Cardiac fibroblast (primary cell): Measurements from ENCODE around the gene PDIA5.

Experiments used
- DNase-seq, 2 donors: peaks; one replicate each; pipeline versions ENCODE4 v3.0.0 to v3.0.0-alpha.2; 2010; ENCODE audit warnings: low read depth in 2 of 2
- H3K4me3 ChIP-seq, 2 donors: replicated peaks in 1 of 2; 1 replicate in 1 of 2; 2 replicates in 1 of 2; pipeline ENCODE4 v1.5.1; 2011; ENCODE audit warnings: low read depth in 2 of 2, low read length in 2 of 2, mild to moderate bottlenecking in 2 of 2, moderate library complexity in 1 of 2
- TF ChIP-seq, protein P1 (sequence below): IDR thresholded peaks from one replicate; pipeline ENCODE4 v1.5.1; 2011; ENCODE audit warnings: low read depth, mild to moderate bottlenecking, low read length, inconsistent platforms

PDIA5 gene

DNA sequence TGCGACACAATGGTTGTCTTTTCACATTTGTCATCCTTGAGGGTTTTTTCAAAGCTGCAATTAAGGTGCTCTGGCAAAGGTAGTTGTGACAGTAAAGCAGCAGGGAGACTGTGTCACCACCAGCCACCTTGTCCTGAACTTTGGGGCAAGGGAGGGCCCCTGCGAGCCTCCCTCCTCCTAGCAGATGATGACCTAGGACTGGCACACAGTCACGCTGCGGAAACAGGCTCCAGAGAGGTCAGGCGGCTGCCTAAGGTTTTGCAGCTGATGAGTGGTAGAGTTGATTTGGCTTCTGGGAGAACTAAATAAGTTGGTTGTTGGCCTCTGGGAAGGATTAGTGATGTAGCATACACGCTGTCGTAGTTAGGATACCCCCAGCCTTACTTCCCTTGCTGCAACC is 62.7 kb downstream of the PDIA5 start:
- TF ChIP-seq, protein P1, sequence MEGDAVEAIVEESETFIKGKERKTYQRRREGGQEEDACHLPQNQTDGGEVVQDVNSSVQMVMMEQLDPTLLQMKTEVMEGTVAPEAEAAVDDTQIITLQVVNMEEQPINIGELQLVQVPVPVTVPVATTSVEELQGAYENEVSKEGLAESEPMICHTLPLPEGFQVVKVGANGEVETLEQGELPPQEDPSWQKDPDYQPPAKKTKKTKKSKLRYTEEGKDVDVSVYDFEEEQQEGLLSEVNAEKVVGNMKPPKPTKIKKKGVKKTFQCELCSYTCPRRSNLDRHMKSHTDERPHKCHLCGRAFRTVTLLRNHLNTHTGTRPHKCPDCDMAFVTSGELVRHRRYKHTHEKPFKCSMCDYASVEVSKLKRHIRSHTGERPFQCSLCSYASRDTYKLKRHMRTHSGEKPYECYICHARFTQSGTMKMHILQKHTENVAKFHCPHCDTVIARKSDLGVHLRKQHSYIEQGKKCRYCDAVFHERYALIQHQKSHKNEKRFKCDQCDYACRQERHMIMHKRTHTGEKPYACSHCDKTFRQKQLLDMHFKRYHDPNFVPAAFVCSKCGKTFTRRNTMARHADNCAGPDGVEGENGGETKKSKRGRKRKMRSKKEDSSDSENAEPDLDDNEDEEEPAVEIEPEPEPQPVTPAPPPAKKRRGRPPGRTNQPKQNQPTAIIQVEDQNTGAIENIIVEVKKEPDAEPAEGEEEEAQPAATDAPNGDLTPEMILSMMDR = no peak
- no peak overlapping the region for H3K4me3 ChIP-seq
- no peak for DNase-seq

DNA sequence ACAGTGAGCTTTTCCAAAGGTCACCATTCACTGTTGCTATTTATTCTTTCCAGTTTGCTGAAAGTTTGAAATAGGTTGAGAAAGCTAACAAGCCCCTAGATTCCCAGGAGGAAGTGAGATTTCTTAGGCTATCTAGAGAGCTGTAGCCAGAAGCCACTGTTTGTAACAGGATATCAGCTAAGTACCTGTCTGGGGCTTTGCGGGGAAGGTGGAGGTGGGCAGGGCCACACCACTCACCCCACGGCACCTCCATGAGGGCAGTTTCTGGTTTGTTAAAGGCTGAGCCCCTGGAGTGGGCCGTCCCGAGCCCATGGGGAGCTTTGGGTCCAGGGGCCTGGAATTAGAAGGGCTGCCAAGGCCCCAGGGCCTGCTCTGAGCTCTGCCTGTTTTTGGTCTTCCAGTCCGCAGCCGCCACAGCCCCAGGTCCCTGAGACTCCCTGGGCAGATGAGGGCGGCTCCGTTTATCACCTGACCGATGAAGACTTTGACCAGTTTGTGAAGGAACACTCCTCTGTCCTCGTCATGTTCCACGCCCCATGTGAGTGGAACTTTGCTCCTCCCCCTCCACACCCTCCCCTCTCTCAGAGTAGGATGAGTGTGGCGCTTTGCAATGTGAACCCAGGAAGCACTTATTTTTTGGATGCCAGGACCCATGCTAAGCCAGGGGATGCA is 63.4 kb downstream of the PDIA5 start:
- H3K4me3 ChIP-seq = no peak overlapping the region
- no peak for DNase-seq
- TF ChIP-seq, protein P1 = no peak

DNA sequence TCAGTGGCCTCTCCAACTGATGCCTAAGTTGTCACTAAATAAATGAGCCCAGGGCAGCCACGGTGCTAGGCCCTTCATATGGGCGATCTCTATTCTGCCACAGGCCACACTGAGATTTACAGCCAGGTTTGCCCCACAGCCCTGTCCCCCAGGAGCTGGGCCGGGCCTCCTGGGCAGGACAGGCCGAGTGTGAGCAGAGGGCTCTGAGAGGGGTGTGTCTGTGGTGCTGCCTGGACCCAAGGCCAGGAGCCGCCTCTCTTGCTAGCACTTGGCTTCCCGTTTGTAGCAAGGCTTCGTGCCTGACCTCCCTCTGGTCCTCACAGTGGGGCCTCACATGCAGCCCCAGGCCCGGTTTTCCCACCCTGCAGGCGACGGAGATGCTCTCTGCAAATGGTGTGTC is 67.8 kb downstream of the PDIA5 start:
- TF ChIP-seq, protein P1 = no peak
- no peak overlapping the region for H3K4me3 ChIP-seq
- DNase-seq = no peak

DNA sequence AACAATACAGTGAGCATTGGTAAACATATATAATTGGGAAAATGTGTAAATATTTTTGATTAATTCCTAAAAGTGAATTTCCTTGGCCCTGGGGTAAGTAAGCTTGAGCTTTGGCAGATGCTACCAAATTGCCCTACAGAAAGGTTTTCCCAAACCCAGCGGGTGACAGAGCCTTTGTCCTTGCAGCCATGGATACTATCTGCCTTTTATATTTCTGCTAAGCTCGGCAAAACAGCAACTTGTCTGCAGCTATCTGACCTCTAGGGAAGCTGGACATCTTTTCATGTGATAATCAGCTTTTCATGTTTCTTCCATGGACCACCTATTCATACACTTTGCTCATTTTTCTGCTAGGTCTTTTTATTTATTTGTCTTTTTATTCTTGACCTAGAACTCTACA is 70.2 kb downstream of the PDIA5 start:
- DNase-seq = no peak
- H3K4me3 ChIP-seq = no peak overlapping the region
- TF ChIP-seq, protein P1 = no peak

DNA sequence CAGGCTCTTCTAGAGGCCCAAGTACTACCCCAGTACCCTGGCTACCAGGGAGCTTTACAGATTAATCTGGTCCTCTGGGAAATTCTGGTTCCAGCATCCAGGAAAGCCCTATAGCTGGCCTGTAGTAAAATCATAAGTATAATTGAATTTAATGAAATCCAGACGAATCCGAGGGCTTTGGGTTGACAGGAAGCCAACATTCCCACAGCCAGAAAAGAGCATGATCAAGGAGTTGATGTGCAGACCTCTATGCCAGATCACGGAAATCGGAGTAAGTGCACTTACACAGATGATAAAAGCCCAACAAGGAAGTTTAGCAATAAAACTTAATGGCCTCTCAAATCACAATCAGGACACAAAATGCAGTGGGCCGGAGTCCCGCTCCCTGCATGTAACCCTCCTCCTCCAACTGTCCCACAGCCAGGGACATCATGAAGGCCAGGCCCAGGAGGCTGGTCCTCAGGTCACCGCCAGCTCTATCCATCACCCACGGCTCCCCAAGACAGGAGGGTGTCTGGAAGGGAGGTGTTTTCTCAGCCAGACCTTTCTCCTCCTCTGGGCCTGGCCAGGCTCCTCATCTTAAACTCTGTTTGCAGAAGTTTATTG is 72.1 kb downstream of the PDIA5 start:
- TF ChIP-seq, protein P1 = no peak
- peak in 1 of 2 donors; percentile 44 for DNase-seq
- H3K4me3 ChIP-seq = no peak overlapping the region

DNA sequence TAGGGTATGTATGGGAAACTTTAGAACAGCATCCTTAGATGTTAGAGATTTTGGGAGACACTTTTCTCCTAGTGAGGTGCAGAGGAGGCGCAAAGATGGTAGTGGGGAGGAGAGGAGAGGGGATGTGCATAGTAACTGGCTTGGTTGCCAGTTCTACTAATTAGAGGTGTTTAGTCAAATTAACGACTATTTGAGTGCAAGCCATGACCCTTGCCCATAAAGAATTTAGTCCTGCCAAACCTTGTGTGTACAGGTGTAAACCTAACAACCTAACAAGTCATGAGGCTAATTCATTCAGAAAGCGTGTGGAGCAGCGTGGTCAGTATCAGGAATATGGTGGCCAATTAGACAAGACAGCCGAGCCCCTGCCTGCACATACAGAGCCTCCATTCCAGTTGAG is 72.7 kb downstream of the PDIA5 start:
- H3K4me3 ChIP-seq = no peak overlapping the region
- TF ChIP-seq, protein P1 = no peak

DNA sequence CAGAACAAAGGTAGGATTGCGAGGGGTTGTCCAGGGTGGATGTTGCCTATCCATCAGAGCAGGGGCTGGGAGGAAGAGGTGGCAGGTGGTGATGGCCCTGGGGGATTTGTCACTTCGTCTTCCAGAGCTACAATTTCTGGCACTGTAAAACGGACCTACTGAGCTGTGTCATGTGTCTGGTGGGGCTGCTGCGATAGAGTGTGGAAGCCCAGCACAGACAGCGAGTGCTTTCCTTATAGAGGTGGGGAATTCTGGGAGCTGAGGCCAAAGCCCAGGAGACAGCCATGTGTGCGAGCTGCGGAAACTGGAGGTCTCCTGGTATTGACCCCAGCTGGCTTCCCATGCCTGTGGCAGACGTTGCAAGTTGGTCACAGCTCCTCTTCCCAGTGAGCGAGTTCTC is 73.7 kb downstream of the PDIA5 start:
- H3K4me3 ChIP-seq = no peak overlapping the region
- TF ChIP-seq, protein P1 = no peak
- DNase-seq = no peak

More for the DNA sequence above, 72.7 kb downstream of the PDIA5 start:
- DNase-seq = no peak
